Measurements from ENCODE around the gene TSPAN11.

Gene TSPAN11

GRCh38 chr12:30913323-30913722 lies 13.2 kb upstream of the TSPAN11 start:
- no peak for DNase-seq

- no peak for DNase-seq
Measured at GRCh38 chr12:30914986-30915591, 11.5 kb upstream of the TSPAN11 start.

GRCh38 chr12:30923057-30923456 lies 3.5 kb upstream of the TSPAN11 start:
- no peak for DNase-seq

- no peak for DNase-seq
Measured at GRCh38 chr12:30925607-30926242, 823 bp upstream of the TSPAN11 start.

- DNase-seq = no peak
Measured at GRCh38 chr12:30927222-30927611, 669 bp downstream of the TSPAN11 start.

GRCh38 chr12:30928356-30929244 lies 2.1 kb downstream of the TSPAN11 start:
- DNase-seq = no peak

- DNase-seq = no peak
Measured at GRCh38 chr12:30930238-30930637, 3.7 kb downstream of the TSPAN11 start.

- no peak for DNase-seq
Measured at GRCh38 chr12:30930641-30931040, 4.1 kb downstream of the TSPAN11 start.

- DNase-seq = no peak
Measured at GRCh38 chr12:30932881-30933280, 6.3 kb downstream of the TSPAN11 start.

- no peak for DNase-seq
Measured at GRCh38 chr12:30934811-30935210, 8.3 kb downstream of the TSPAN11 start.

GRCh38 chr12:30936036-30936435 lies 9.5 kb downstream of the TSPAN11 start:
- no peak for DNase-seq

GRCh38 chr12:30939234-30939633 lies 12.7 kb downstream of the TSPAN11 start:
- DNase-seq = no peak

- no peak for DNase-seq
Measured at GRCh38 chr12:30942486-30942885, 15.9 kb downstream of the TSPAN11 start.

GRCh38 chr12:30942936-30943335 lies 16.4 kb downstream of the TSPAN11 start:
- no peak for DNase-seq

- DNase-seq = no peak
Measured at GRCh38 chr12:30945443-30946164, 19.1 kb downstream of the TSPAN11 start.

GRCh38 chr12:30952015-30952414 lies 25.5 kb downstream of the TSPAN11 start:
- DNase-seq = no peak

- no peak for DNase-seq
Measured at GRCh38 chr12:30953257-30953656, 26.7 kb downstream of the TSPAN11 start.

GRCh38 chr12:30953951-30954751 lies 27.6 kb downstream of the TSPAN11 start:
- no peak for DNase-seq

- DNase-seq = no peak
Measured at GRCh38 chr12:30955214-30955613, 28.7 kb downstream of the TSPAN11 start.

GRCh38 chr12:30959110-30959710 lies 32.7 kb downstream of the TSPAN11 start:
- no peak for DNase-seq

GRCh38 chr12:30959778-30960177 lies 33.2 kb downstream of the TSPAN11 start:
- no peak for DNase-seq

GRCh38 chr12:30961030-30961429 lies 34.5 kb downstream of the TSPAN11 start:
- no peak for DNase-seq
